DMS153 treated with DMSO at 0.1 percent for 48 hours (cell line): ENCODE results near the gene NTMT1.

ENCODE experiments used
- DNase-seq: peaks from one replicate; lab custom pipeline; 2025; ENCODE audit not compliant: unreplicated experiment; lab: John Stamatoyannopoulos, UW

NTMT1 gene

DNA sequence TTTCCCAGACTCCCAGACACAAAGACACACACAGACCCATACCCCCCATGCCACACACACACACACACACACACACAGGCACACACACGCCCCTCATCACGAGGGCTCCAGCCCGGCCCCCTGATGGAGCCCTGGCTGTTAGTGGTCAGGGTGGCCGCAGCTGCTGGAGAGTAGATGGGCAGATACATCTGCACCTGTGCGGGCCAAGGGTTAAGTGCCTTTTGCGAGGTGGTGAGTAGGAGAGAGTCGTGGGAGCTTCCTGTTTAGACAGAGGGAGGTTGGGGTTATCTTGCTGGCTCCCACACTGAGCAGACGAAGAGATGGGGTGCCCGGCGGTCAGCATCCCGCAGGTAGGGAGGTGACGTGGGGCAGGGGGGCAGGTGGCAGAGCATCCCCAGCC lies 47.6 kb downstream of the NTMT1 start:
- DNase-seq, result no peak

DNA sequence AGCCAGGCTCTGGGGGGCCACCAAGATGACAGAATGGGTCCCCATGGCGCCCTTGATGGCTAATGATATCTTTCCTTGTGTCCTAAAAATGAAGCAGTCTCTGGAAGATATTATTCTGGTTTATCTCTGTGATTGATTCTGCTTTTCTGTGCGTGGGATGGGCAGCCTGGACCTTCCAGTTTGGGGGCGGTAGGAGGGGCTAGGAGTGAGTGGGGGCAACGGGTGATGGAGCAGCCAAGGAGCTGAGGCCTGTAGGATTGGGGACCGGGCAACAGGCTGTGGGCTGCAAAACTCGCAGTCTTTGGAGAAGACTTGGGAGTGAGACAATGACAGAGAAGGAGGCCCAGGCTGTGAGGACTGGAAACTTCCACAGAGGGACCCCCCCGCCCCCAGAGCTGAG lies 48.3 kb downstream of the NTMT1 start:
- no peak for DNase-seq

DNA sequence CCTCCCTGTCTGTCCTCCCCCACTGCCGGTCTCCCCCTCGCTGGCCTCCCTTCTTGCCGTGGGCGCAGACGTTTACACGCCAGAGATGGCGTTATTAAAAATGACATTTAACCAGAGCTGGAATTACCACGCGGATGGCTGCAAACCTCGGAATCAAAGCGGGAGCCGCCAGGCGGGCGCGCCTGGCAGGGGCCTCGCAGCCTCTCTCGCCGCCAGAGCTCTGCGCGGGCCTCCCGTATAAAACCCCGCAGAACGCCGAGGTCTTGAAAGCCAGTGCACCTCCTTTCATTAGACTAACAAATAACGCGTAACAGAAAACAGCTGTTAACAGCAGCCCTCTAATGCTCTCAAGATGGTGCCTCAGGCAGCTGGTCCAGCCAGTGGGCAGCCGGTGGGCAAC lies 49.7 kb downstream of the NTMT1 start:
- DNase-seq, result no peak

DNA sequence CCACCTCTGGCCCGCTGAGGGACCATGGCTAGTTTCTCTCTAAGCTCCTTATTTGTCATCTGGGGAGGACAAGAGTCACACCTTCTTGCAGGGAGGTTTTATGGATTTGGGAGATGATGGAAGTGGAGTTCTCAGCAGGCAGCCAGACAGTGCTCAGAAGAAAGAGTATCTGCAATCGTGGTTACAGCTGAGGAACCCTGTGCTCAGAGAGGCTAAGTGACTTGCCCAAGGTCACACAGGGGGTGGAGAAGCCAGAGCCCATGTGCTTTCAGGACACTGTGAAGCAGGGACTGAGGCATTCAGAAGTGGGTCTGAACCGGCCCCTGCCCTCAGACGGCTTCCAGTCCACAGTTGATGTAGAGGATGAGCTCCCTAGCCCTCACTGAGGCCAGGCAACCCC lies 50.3 kb downstream of the NTMT1 start:
- DNase-seq, result no peak

DNA sequence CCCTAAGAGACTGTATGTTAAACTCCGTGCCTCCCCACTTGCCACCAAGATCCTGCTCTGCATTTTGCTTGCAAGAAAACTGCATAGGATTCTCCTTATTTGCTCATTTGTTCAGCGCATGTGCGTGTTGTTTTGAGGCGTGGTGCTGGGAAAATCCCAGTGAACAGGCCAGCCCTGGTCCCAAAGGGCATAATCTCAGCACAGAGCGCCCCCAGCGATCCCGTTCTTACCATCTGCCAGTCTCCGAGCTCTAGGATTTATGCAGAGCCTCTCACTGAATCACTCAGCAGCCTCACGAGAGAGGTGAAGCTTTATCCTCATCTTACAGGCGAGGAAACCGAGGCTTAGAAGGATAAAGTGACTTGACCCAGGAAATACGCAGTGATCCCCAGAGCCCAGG lies 51.0 kb downstream of the NTMT1 start:
- no peak for DNase-seq

DNA sequence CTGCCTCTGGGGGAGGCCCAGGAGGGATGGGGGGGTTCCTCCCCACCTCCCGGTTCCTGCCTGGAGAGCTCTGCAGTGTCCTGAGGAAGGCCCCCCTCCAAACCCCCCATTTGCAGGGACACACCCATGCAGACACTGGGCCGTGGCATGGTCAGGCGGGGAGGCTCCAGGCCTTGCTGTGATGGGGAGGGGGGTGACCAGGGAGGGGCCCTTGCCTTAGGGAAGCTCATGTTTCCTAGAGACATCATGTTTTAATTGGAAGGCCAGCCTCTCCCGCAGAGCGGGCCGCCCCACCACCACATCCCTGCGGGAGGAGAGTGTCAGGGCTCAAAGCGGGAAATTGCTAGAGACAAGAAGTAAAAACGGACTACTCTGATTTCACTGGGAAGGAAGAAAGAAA lies 51.5 kb downstream of the NTMT1 start:
- DNase-seq, result no peak

DNA sequence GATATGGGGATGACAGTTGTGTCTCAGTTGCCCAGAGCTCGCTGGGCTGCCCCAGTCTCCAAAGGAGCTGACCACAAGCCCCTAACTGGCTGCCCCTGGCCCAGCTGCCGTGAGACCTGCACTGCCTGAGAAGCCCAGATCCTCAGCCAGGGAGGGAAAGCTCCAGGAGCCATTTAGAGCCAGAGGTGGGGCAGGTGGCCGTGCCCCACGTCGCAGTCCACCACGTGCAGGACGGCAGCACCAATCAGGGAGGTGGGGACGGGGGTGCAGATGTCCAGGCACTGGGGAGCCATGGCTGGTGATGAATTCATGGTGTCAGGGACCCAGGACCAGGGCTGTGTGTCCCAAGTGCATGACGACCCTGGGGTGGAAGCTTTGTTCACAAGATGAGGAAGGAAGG lies 52.9 kb downstream of the NTMT1 start:
- DNase-seq, result no peak

DNA sequence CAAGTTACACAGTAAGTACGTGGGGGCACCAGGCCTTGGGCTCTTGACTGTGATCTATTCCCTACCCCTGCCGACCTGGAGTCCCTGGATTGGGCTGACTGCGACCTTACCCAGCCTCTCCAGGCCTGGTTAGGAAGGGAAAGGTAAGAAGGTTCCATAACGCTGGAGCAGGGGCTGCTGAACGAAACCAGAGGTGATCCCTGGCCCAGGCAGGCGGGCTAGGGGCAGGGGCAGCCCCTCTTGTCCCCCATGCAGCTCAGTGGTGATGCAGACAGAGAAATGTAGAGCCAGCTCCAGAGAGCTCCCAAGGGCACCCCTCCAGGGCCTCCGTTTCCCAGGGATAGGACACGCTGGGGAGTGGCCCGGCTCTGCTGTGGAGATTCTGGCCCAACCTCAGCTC lies 53.6 kb downstream of the NTMT1 start:
- DNase-seq, result no peak

DNA sequence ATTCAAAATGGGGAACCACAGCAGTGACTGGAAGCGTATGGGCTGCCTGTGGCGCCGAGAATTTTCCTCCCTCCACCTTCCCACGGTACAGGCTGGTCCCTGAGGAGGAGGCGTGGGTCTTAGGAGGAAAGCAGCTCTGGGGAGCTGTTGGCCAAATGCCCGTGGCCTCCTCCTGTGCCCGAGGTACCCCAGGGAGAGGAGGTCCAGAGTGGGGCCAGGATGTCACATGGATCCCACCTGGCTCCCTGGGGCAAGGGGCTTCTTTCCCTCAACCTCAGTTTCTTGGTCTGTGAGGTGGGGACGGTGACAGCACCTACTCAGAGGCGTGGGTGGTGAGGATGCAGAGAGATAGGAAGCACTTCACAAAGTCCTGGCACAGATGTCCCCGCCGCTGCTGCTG lies 56.0 kb downstream of the NTMT1 start:
- DNase-seq, result no peak

DNA sequence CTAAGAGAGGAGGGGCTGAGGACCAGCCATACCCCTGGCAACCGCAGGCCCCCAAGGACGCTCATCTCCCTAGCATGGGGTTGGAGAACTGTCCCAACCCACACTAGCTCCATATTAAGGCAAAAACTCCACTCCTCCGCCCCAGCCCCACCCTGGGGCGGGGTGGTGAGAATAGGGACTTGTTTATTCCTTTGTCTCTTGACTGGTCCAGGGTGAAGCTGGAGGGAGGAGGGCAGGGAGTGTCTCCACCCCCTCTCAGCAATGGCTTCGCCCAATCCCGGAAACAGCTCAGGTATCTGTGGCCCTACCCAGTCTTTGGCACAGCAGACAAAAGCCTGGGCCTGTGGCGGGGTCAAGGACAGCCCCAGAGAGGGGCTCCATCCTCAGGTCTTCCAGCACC lies 56.4 kb downstream of the NTMT1 start:
- no peak for DNase-seq

DNA sequence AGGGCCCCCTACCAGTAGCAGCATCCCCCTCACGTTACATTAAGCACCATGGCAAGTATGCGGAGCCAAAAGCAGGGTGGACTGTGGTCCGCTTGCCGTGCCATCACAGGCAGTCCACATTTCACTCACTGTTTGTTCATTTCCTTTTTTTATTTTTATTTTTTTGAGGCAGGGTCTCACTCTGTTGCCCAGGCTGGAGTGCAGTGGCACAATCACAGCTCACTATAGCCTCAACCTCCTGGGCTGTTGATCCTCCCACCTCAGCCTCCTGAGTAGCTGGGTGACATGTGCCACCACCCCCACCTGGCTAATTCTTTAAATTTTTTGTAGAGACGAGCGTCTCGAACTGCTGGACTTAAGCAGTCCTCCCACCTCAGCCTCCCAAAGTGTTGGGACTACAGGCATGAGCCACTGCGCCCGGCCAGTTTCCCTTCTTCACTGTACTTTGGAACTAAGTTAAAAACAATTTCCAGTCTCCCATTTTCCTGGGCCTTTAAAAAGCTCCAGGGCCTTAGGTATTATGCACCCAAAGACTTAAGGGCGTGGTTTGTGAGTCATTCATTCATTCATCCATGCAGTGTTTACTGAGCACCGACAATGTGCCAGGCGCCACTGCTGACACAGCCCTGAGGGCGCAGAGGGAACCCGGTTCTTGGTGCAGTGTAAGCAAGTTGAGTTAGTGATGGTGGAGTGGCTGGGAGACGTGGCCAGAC lies 59.4 kb downstream of the NTMT1 start:
- DNase-seq, result no peak
